Measurements from ENCODE around the gene DEPDC7. TPM values are rescaled to one million over a fixed set of nuclear protein-coding genes. Genes with fewer than 3 reads are reported as not detected.

Gene DEPDC7
- total RNA-seq, 3 donors from 2014 or later = 0.59 to 0.98 (median 0.64) TPM

GRCh38 chr11:33052231-33052630, 36.6 kb downstream of the DEPDC7 start:
- Histone ChIP-seq H3K9me3 (no peaks in the 10 kb centered on the region), H3K4me1 (no peaks in the 10 kb centered on the region), H3K27ac (no peak overlapping the region), H3K27me3 (no peaks in the 10 kb centered on the region), H3K4me3 (no peak overlapping the region), H3K36me3 (no peaks in the 10 kb centered on the region)
- TF ChIP-seq CTCF (IDR thresholded peaks at IDR 0.05) = no peak
- DNase-seq (ENCODE audit: low spot score in 2 of 2) = no peak
- intact Hi-C loops (cut with DNase I; ENCODE audit: low total_unique reads) = no loop called here

GRCh38 chr11:33055375-33055774, 39.7 kb downstream of the DEPDC7 start:
- H3K4me3 ChIP-seq = no peak overlapping the region
- H3K36me3 ChIP-seq = no peaks in the 10 kb centered on the region
- intact Hi-C loops (cut with DNase I; ENCODE audit: low total_unique reads) = no loop called here
- H3K27ac ChIP-seq = no peak overlapping the region
- no peaks in the 10 kb centered on the region for H3K27me3 ChIP-seq
- DNase-seq (ENCODE audit: low spot score in 2 of 2) = no peak
- TF ChIP-seq POLR2AphosphoS5 (IDR thresholded peaks at IDR 0.05) (no peak), POLR2A (IDR thresholded peaks at IDR 0.05) (no peak)
- H3K9me3 ChIP-seq = no peaks in the 10 kb centered on the region
- no peaks in the 10 kb centered on the region for H3K4me1 ChIP-seq

- Histone ChIP-seq H3K4me1 (no peaks in the 10 kb centered on the region), H3K27ac (no peak overlapping the region), H3K4me3 (no peak overlapping the region), H3K9me3 (no peaks in the 10 kb centered on the region), H3K36me3 (no peaks in the 10 kb centered on the region), H3K27me3 (no peaks in the 10 kb centered on the region)
- no peak for DNase-seq (ENCODE audit: low spot score in 2 of 2)
- TF ChIP-seq CTCF (IDR thresholded peaks at IDR 0.05) (no peak), POLR2A (IDR thresholded peaks at IDR 0.05) (no peak), POLR2AphosphoS5 (IDR thresholded peaks at IDR 0.05) (no peak)
- intact Hi-C loops (cut with DNase I; ENCODE audit: low total_unique reads) = no loop called here
Observed at GRCh38 chr11:33057284-33057683, 41.6 kb downstream of the DEPDC7 start.

- Histone ChIP-seq H3K27me3 (no peaks in the 10 kb centered on the region), H3K36me3 (no peaks in the 10 kb centered on the region), H3K4me3 (no peak overlapping the region), H3K27ac (no peak overlapping the region), H3K9me3 (no peaks in the 10 kb centered on the region), H3K4me1 (no peaks in the 10 kb centered on the region)
- intact Hi-C loops (cut with DNase I; ENCODE audit: low total_unique reads) = no loop called here
- TF ChIP-seq CTCF (IDR thresholded peaks at IDR 0.05) = no peak
- no peak for TF ChIP-seq POLR2AphosphoS5 (IDR thresholded peaks at IDR 0.05)
- TF ChIP-seq POLR2A (IDR thresholded peaks at IDR 0.05) = no peak
- no peak for DNase-seq (ENCODE audit: low spot score in 2 of 2)
Observed at GRCh38 chr11:33059331-33060007, 43.8 kb downstream of the DEPDC7 start.

GRCh38 chr11:33060271-33060670, 44.6 kb downstream of the DEPDC7 start:
- intact Hi-C loops (cut with DNase I; ENCODE audit: low total_unique reads) = no loop called here
- no peaks in the 10 kb centered on the region for H3K9me3 ChIP-seq
- H3K27ac ChIP-seq = no peak overlapping the region
- H3K27me3 ChIP-seq = no peaks in the 10 kb centered on the region
- no peak overlapping the region for H3K4me3 ChIP-seq
- no peaks in the 10 kb centered on the region for H3K36me3 ChIP-seq
- H3K4me1 ChIP-seq = no peaks in the 10 kb centered on the region
- TF ChIP-seq POLR2AphosphoS5 (IDR thresholded peaks at IDR 0.05) (no peak), CTCF (IDR thresholded peaks at IDR 0.05) (no peak), POLR2A (IDR thresholded peaks at IDR 0.05) (no peak)
- DNase-seq (ENCODE audit: low spot score in 2 of 2) = no peak

GRCh38 chr11:33062137-33062536, 46.5 kb downstream of the DEPDC7 start:
- no peak for DNase-seq (ENCODE audit: low spot score in 2 of 2)
- Histone ChIP-seq H3K27ac (no peak overlapping the region), H3K9me3 (no peaks in the 10 kb centered on the region), H3K4me3 (no peak overlapping the region), H3K4me1 (no peaks in the 10 kb centered on the region), H3K27me3 (no peaks in the 10 kb centered on the region), H3K36me3 (no peaks in the 10 kb centered on the region)
- TF ChIP-seq POLR2A (IDR thresholded peaks at IDR 0.05) = no peak
- no peak for TF ChIP-seq CTCF (IDR thresholded peaks at IDR 0.05)
- TF ChIP-seq POLR2AphosphoS5 (IDR thresholded peaks at IDR 0.05) = no peak
- intact Hi-C loops (cut with DNase I; ENCODE audit: low total_unique reads) = no loop called here

All from breast epithelium (tissue), 4 donors.